H9 (cell line): ENCODE data around the gene CACTIN. TPM values are rescaled to one million over a fixed set of nuclear protein-coding genes. Genes with fewer than 3 reads are reported as not detected.

Experiments
- DNase-seq: peaks from one replicate; pipeline ENCODE4 v3.0.0-alpha.2; 2017
- H2AFZ ChIP-seq: one replicate; pipeline ENCODE4 v1.6.1; 2013; ENCODE audit warnings: mild to moderate bottlenecking, low read length, control low read depth, moderate library complexity
- H2AK5ac ChIP-seq: 2 replicates; pipeline ENCODE4 v1.6.1; 2013; ENCODE audit warnings: low read length, control low read depth, mixed read lengths; ENCODE audit not compliant: insufficient read length
- H2BK120ac ChIP-seq: one replicate; pipeline ENCODE4 v1.6.1; 2013; ENCODE audit warnings: low read depth, mild to moderate bottlenecking, low read length, control low read depth, inconsistent platforms; ENCODE audit not compliant: poor library complexity, severe bottlenecking
- H2BK12ac ChIP-seq: 2 replicates; pipeline ENCODE4 v1.6.1; 2013; ENCODE audit warnings: low read length, control low read depth, mixed read lengths, low read depth; ENCODE audit not compliant: insufficient read length
- H2BK15ac ChIP-seq: 2 replicates; pipeline ENCODE4 v1.6.1; 2013; ENCODE audit warnings: low read depth, low read length, control low read depth
- H2BK20ac ChIP-seq: one replicate; pipeline ENCODE4 v1.6.1; 2013; ENCODE audit warnings: low read depth, mild to moderate bottlenecking, low read length, control low read depth, inconsistent platforms; ENCODE audit not compliant: poor library complexity, severe bottlenecking
- H2BK5ac ChIP-seq: 2 replicates; pipeline ENCODE4 v1.6.1; 2013; ENCODE audit warnings: low read length, control low read depth, mixed read lengths; ENCODE audit not compliant: insufficient read length
- H3K14ac ChIP-seq: 2 replicates; pipeline ENCODE4 v1.6.1; 2013; ENCODE audit warnings: low read length, control low read depth; ENCODE audit not compliant: insufficient read depth
- H3K18ac ChIP-seq: 2 replicates; pipeline ENCODE4 v1.6.1; 2013; ENCODE audit warnings: low read depth, mild to moderate bottlenecking, mixed read lengths, low read length, control low read depth; ENCODE audit not compliant: insufficient read length
- H3K23ac ChIP-seq: 2 replicates; pipeline ENCODE4 v1.6.1; 2013; ENCODE audit warnings: low read length, control low read depth, mixed read lengths, low read depth; ENCODE audit not compliant: insufficient read length
- H3K23me2 ChIP-seq: 2 replicates; pipeline ENCODE4 v1.6.1; 2013; ENCODE audit warnings: low read depth, mild to moderate bottlenecking, mixed read lengths, low read length, control low read depth; ENCODE audit not compliant: insufficient read length, poor library complexity, severe bottlenecking
- H3K27ac ChIP-seq: 2 replicates; pipeline ENCODE4 v1.5.1; 2013; ENCODE audit warnings: low read length, control low read depth, mixed read lengths, low read depth; ENCODE audit not compliant: insufficient read length
- H3K27me3 ChIP-seq: 2 replicates; pipeline ENCODE4 v1.6.1; 2013; ENCODE audit warnings: low read length, control low read depth, inconsistent platforms; ENCODE audit not compliant: insufficient read depth
- H3K4ac ChIP-seq: 2 replicates; pipeline ENCODE4 v1.6.1; 2013; ENCODE audit warnings: low read depth, mild to moderate bottlenecking, control low read depth, inconsistent platforms, low read length, moderate library complexity
- H3K4me1 ChIP-seq: 2 replicates; pipeline ENCODE4 v1.6.1; 2013; ENCODE audit warnings: low read length, control low read depth, inconsistent platforms; ENCODE audit not compliant: insufficient read depth
- H3K4me2 ChIP-seq: 2 replicates; pipeline ENCODE4 v1.6.1; 2013; ENCODE audit warnings: low read length, control low read depth, mixed read lengths; ENCODE audit not compliant: insufficient read length, insufficient read depth
- H3K56ac ChIP-seq: 2 replicates; pipeline ENCODE4 v1.6.1; 2013; ENCODE audit warnings: low read depth, mild to moderate bottlenecking, mixed read lengths, low read length, control low read depth; ENCODE audit not compliant: insufficient read length
- H3K79me1 ChIP-seq: 2 replicates; pipeline ENCODE4 v1.6.1; 2013; ENCODE audit warnings: low read depth, mild to moderate bottlenecking, moderate library complexity, low read length, control low read depth, inconsistent platforms; ENCODE audit not compliant: insufficient read depth, poor library complexity, severe bottlenecking
- H3K79me2 ChIP-seq: 2 replicates; pipeline ENCODE4 v1.6.1; 2013; ENCODE audit warnings: low read length, control low read depth, inconsistent platforms; ENCODE audit not compliant: insufficient read depth
- H3K9ac ChIP-seq: 2 replicates; pipeline ENCODE4 v1.6.1; 2013; ENCODE audit warnings: low read length, control low read depth, mixed read lengths; ENCODE audit not compliant: insufficient read length; ENCODE audit errors: extremely low read depth
- H3K9me3 ChIP-seq: one replicate; pipeline ENCODE4 v1.6.1; 2013; ENCODE audit warnings: low read depth, low read length, inconsistent platforms; ENCODE audit not compliant: control insufficient read depth
- H3T11ph ChIP-seq: one replicate; pipeline ENCODE4 v1.6.1; 2013; ENCODE audit warnings: mild to moderate bottlenecking, low read length, control low read depth, inconsistent platforms
- H4K20me1 ChIP-seq: one replicate; pipeline ENCODE4 v1.6.1; 2013; ENCODE audit not compliant: control insufficient read depth, insufficient read length, insufficient read depth
- H4K5ac ChIP-seq: 2 replicates; pipeline ENCODE4 v1.6.1; 2013; ENCODE audit warnings: low read depth, mild to moderate bottlenecking, mixed read lengths, low read length, control low read depth; ENCODE audit not compliant: insufficient read length
- H4K8ac ChIP-seq: replicated peaks from 2 replicates; pipeline ENCODE4 v1.6.1; 2013; ENCODE audit warnings: low read length, control low read depth, mixed read lengths, low read depth; ENCODE audit not compliant: insufficient read length
- H4K91ac ChIP-seq: 2 replicates; pipeline ENCODE4 v1.6.1; 2013; ENCODE audit warnings: low read depth, mild to moderate bottlenecking, moderate library complexity, mixed read lengths, low read length, control low read depth; ENCODE audit not compliant: insufficient read length
- H3K27ac Mint-ChIP-seq, 3 experiments: 2 replicates in 2 of 3; 3 replicates in 1 of 3; pipeline ENCODE4 v1.8.0; 2020 to 2021; ENCODE audit warnings: mixed read lengths in 3 of 3, mild to moderate bottlenecking in 1 of 3, moderate library complexity in 1 of 3
- H3K27me3 Mint-ChIP-seq: 2 replicates; pipeline ENCODE4 v1.8.0; 2021; ENCODE audit warnings: low read depth, mild to moderate bottlenecking, moderate library complexity, mixed read lengths
- H3K36me3 Mint-ChIP-seq, 3 experiments: 2 replicates in 2 of 3; 3 replicates in 1 of 3; pipeline ENCODE4 v1.8.0; 2020 to 2021; ENCODE audit warnings: low read depth in 3 of 3, mixed read lengths in 3 of 3; ENCODE audit not compliant: insufficient read depth in 1 of 3
- H3K4me1 Mint-ChIP-seq, 2 experiments: 2 replicates each; pipeline ENCODE4 v1.8.0; 2020; ENCODE audit warnings: mixed read lengths in 2 of 2
- H3K4me3 Mint-ChIP-seq, 2 experiments: 2 replicates in 1 of 2; 3 replicates in 1 of 2; pipeline ENCODE4 v1.8.0; 2020 to 2021; ENCODE audit warnings: mild to moderate bottlenecking in 2 of 2, mixed read lengths in 2 of 2, moderate library complexity in 1 of 2
- H3K9me3 Mint-ChIP-seq, 2 experiments: 2 replicates in 1 of 2; 3 replicates in 1 of 2; pipeline ENCODE4 v1.8.0; 2020; ENCODE audit warnings: mild to moderate bottlenecking in 2 of 2, mixed read lengths in 2 of 2, moderate library complexity in 1 of 2
- WGBS: extraction: QIAGEN DNeasy Blood & Tissue Kit; methylation state at CpG from one replicate; pipeline ENCODE4 v1.1.7; 2013; ENCODE audit warnings: missing lambda C conversion rate, low lambda C conversion rate, mixed read lengths; ENCODE audit not compliant: insufficient read length; ENCODE audit errors: extremely low coverage; 5-methylcytosine and 5-hydroxymethylcytosine counted together
- total RNA-seq: library from RNA; stranded (reverse); gene quantifications from 2 replicates; pipeline ENCODE4 v1.2.1, GENCODE V29; 2021
- TF ChIP-seq, protein P1 (sequence below): fragments of 200-600 bp; sonication (generic); conservative IDR thresholded peaks from 3 replicates; pipeline ENCODE4 v1.8.0; 2021; ENCODE audit warnings: antibody characterized with exemption, mild to moderate bottlenecking

Gene CACTIN
- total RNA-seq, 1 experiment from 2014 or later = 37.3 TPM

DNA sequence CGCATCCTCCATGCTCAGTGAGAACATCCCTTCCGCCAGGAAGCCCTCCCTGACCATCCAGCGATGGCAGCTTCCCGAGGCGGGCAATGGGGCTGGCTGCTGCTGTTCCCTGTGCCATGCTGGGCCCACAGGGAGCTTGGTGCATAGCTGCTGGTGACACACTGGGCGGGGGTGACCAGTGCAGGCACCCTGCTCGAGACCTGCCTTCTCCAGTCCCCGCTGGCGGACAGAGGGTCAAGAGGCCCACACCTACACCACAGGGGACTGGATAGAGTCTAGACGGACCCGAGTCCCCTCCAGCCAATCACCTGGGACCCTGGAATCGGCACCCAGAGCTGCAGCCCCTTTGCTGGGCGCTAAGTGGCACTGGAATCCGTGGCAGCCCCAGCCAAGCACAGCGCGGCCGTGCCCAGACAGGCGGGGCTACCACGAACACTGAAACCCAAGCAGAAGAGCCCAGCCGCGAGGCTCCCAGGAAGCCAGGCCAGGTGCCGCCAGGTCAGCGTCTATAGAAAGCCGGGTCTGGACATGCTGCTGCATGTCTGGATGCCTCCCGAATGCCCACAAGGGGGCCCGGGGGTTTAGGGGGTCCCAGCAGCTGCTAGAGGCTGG, 11.0 kb downstream of the CACTIN start:
- Mint-ChIP-seq H3K27ac (no peak overlapping the region; a peak in 1 of 7 replicates), H3K36me3 (peaks cover 4 to 15% (median 13%) of the 10 kb centered on the region in 3 experiments; a peak in 5 of 7 replicates)
- no CpG with 5 or more reads among the region's 26 CpGs for WGBS

More for the DNA sequence above, 11.0 kb downstream of the CACTIN start:
- Histone ChIP-seq H4K5ac (no peak overlapping the region), H2BK12ac (no peak overlapping the region), H2AFZ (no peak overlapping the region), H3K27ac (no peak overlapping the region), H2BK20ac (no peak overlapping the region), H2BK15ac (no peak overlapping the region), H3K9ac (no peak overlapping the region), H4K91ac (no peak overlapping the region), H2AK5ac (no peak overlapping the region), H3K79me1 (no peaks in the 10 kb centered on the region), H4K20me1 (peaks cover 3% of the 10 kb centered on the region), H2BK120ac (no peak overlapping the region), H3K18ac (no peak overlapping the region), H4K8ac (no peak overlapping the region), H2BK5ac (no peak overlapping the region), H3K27me3 (no peaks in the 10 kb centered on the region), H3K4me2 (no peak overlapping the region), H3K9me3 (no peaks in the 10 kb centered on the region), H3K23me2 (no peaks in the 10 kb centered on the region), H3K56ac (no peak overlapping the region), H3K79me2 (no peaks in the 10 kb centered on the region), H3K4ac (no peak overlapping the region), H3K23ac (no peak overlapping the region), H3K4me1 (no peaks in the 10 kb centered on the region), H3T11ph (no peak overlapping the region), H3K14ac (no peak overlapping the region)
- no peaks in the 10 kb centered on the region for H3K27me3 Mint-ChIP-seq
- H3K9me3 Mint-ChIP-seq = no peaks in the 10 kb centered on the region
- no peaks in the 10 kb centered on the region for H3K4me1 Mint-ChIP-seq
- TF ChIP-seq, protein P1, sequence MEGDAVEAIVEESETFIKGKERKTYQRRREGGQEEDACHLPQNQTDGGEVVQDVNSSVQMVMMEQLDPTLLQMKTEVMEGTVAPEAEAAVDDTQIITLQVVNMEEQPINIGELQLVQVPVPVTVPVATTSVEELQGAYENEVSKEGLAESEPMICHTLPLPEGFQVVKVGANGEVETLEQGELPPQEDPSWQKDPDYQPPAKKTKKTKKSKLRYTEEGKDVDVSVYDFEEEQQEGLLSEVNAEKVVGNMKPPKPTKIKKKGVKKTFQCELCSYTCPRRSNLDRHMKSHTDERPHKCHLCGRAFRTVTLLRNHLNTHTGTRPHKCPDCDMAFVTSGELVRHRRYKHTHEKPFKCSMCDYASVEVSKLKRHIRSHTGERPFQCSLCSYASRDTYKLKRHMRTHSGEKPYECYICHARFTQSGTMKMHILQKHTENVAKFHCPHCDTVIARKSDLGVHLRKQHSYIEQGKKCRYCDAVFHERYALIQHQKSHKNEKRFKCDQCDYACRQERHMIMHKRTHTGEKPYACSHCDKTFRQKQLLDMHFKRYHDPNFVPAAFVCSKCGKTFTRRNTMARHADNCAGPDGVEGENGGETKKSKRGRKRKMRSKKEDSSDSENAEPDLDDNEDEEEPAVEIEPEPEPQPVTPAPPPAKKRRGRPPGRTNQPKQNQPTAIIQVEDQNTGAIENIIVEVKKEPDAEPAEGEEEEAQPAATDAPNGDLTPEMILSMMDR = no peak
- no peak overlapping the region for H3K4me3 Mint-ChIP-seq
- DNase-seq = no peak
